IPS-15b (cell line): ENCODE data around the gene PDCD6IP.

Source experiments
- H3K27me3 ChIP-seq: one replicate; pipeline ENCODE4 v1.6.1; 2013; ENCODE audit warnings: low read length; ENCODE audit not compliant: control insufficient read depth, insufficient read depth
- H3K36me3 ChIP-seq: one replicate; pipeline ENCODE4 v1.6.1; 2013; ENCODE audit warnings: low read length; ENCODE audit not compliant: control insufficient read depth, insufficient read depth
- H3K4me1 ChIP-seq: one replicate; pipeline ENCODE4 v1.6.1; 2013; ENCODE audit warnings: mild to moderate bottlenecking, low read length; ENCODE audit not compliant: control insufficient read depth, insufficient read depth
- H3K4me3 ChIP-seq: one replicate; pipeline ENCODE4 v1.5.1; 2013; ENCODE audit warnings: low read depth, low read length
- H3K9ac ChIP-seq: one replicate; pipeline ENCODE4 v1.6.1; 2013; ENCODE audit warnings: low read depth, mild to moderate bottlenecking, low read length
- H3K9me3 ChIP-seq: one replicate; pipeline ENCODE4 v1.6.1; 2013; ENCODE audit warnings: mild to moderate bottlenecking, low read length; ENCODE audit not compliant: control insufficient read depth, insufficient read depth

Gene PDCD6IP

DNA sequence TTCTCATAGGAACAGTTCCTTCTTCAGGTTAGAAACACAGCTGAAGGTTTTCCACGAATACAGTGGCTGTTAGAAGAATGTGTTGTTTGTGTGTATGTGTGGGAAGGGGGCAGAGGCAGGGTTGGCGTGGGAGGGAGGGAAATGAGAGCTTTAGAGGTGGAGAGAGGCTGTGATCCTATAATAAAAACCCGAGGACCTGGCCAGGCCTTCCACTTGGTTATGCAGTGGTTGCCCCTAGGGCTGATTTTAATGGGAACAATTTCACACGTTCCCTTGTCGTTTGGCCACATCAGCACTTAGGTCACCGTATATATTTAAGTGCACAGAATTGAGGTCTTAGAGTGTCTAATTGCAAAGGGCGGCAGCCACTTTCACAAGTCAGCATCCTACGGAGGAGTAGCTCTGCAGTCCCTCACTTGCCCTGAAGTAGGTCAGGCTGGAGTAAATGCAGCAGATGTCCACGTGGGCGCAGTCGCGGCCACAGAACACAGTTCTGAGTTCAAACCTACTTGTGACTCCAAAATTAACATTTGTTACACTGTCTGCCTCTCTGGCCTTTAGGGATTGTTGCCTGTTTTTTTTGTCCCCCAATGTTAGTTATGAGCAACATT is 85.6 kb downstream of the PDCD6IP start:
- Histone ChIP-seq H3K27me3 (no peaks in the 10 kb centered on the region), H3K9ac (no peak overlapping the region), H3K4me3 (no peak overlapping the region)

GRCh38 chr3:33884701-33885100 is 86.3 kb downstream of the PDCD6IP start:
- Histone ChIP-seq H3K9ac (no peak overlapping the region), H3K4me1 (peaks cover 11% of the 10 kb centered on the region), H3K27me3 (no peaks in the 10 kb centered on the region), H3K36me3 (no peaks in the 10 kb centered on the region), H3K4me3 (no peak overlapping the region), H3K9me3 (no peaks in the 10 kb centered on the region)

More for the DNA sequence above, 85.6 kb downstream of the PDCD6IP start:
- Histone ChIP-seq H3K9me3 (no peaks in the 10 kb centered on the region), H3K4me1 (peaks cover 16% of the 10 kb centered on the region), H3K36me3 (no peaks in the 10 kb centered on the region)

DNA sequence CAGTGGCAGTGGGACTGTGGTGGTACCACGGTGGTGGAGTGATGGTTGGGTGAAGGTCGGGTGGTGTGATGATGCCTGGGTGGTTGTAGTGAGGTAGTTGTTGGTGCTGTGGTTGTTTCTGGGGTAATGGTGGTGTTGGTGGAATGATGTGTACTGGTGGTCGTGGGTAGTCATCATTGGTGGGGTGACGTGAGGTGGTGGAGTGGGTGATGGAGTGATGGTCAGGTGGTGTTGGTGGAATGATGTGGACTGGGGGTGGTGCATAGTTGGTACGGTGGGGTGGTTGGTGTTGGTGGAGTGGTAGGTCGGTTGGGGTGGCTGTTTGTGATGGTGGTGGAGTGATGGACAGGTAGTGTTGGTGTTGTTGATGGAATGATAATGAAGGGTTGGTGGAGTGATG is 87.1 kb downstream of the PDCD6IP start:
- Histone ChIP-seq H3K4me3 (no peak overlapping the region), H3K4me1 (peaks cover 4% of the 10 kb centered on the region), H3K27me3 (no peaks in the 10 kb centered on the region), H3K9me3 (no peaks in the 10 kb centered on the region), H3K36me3 (no peaks in the 10 kb centered on the region), H3K9ac (no peak overlapping the region)

DNA sequence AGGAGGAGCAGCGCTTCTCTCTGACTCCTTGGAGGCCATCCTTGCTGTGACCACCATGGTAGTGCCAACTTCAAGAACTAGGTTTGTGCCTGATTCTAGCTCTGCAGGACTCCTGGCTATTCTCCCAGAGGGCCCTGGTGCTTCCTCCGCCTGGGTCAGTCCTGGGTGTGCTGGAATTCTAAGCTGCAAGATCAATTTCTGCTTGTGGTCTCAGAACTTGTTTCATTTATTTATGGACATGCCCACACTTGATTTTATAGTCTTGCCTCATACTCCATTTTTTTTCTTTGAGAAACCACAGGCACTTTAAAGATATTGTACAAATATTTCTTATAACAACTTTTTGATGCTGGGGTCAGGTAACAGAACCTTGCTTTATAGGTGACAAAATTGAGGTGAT is 87.6 kb downstream of the PDCD6IP start:
- Histone ChIP-seq H3K27me3 (no peaks in the 10 kb centered on the region), H3K36me3 (no peaks in the 10 kb centered on the region), H3K9me3 (no peaks in the 10 kb centered on the region), H3K4me3 (no peak overlapping the region), H3K4me1 (peaks cover 2% of the 10 kb centered on the region), H3K9ac (no peak overlapping the region)

DNA sequence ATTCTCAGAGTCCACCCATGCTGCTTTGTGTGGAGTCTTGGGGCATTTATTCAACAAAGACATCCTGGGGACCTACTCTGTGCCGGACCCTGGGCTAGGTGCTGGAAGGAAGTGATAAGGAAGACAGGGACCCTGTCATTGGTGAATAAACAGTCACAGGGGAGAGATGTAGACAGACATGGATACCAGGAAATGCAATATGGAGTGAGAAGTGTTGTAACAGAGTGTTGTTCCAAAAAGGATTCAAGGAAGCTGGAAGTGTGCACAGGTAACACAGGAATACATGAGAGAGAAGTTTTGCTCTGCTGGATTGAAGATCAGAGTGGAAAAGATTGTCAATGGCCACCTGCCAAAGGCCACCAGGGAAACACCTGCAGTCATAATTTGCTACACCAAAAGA is 89.0 kb downstream of the PDCD6IP start:
- Histone ChIP-seq H3K27me3 (no peaks in the 10 kb centered on the region), H3K36me3 (no peaks in the 10 kb centered on the region), H3K9me3 (no peaks in the 10 kb centered on the region), H3K4me1 (peaks cover 2% of the 10 kb centered on the region), H3K4me3 (no peak overlapping the region), H3K9ac (no peak overlapping the region)

DNA sequence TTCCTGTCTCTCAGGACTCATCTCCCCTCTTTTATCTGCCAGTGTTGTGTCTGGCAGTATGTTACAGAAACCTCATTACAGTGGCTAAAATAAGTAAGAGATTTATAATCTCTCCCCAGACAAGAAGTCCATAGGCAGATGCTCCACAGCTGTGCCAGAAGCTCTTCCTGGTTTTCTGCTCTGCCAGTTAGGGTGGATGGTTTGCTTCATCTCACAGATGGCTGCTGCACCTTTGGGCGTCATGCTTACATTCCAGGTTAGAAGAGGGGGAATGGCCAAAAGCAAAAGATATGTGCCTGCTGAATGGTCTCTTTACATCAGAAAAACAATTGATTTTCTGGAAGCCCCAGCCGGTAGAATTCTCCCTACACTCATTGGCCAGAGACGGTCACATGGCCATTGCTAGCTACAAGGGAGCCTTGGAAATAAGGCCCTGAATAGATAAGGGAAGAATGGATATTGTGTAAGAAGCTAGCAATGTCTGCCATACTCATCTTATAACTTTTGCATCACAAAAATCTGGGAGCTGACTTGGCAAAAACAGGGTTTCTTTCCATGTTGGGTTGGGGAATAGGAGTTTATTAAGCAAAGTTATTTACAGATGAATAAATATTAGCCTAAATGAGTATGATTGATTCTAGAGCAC is 91.1 kb downstream of the PDCD6IP start:
- H3K27me3 ChIP-seq: no peaks in the 10 kb centered on the region
- H3K9me3 ChIP-seq: no peaks in the 10 kb centered on the region
- H3K4me1 ChIP-seq: peaks cover 1% of the 10 kb centered on the region
- H3K9ac ChIP-seq: no peak overlapping the region
- no peaks in the 10 kb centered on the region for H3K36me3 ChIP-seq
- H3K4me3 ChIP-seq: no peak overlapping the region

GRCh38 chr3:33892655-33893054 is 94.2 kb downstream of the PDCD6IP start:
- Histone ChIP-seq H3K4me1 (no peaks in the 10 kb centered on the region), H3K4me3 (no peak overlapping the region), H3K9me3 (no peaks in the 10 kb centered on the region), H3K36me3 (no peaks in the 10 kb centered on the region), H3K27me3 (no peaks in the 10 kb centered on the region), H3K9ac (no peak overlapping the region)

DNA sequence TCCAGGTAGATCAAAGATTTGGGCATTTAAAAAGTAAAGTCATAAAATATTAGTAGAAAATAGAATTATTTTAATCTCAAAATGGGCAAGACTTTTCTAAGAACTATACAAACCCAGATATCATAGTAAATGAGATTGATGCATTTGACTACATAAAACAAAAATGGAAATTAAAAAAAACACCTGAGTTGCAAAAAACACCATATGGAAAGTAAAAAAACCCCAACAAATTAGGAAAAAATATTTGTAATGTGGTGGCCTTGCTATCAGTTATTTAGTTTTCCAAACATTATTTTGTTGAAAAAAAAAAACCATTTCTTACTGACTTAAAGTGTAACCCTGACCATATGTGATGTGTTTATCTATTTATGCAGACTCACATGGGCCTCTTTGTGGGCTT is 97.2 kb downstream of the PDCD6IP start:
- Histone ChIP-seq H3K27me3 (no peaks in the 10 kb centered on the region), H3K4me1 (no peaks in the 10 kb centered on the region), H3K36me3 (no peaks in the 10 kb centered on the region), H3K9me3 (no peaks in the 10 kb centered on the region), H3K9ac (no peak overlapping the region), H3K4me3 (no peak overlapping the region)

- no peaks in the 10 kb centered on the region for H3K9me3 ChIP-seq
- no peak overlapping the region for H3K9ac ChIP-seq
- no peaks in the 10 kb centered on the region for H3K4me1 ChIP-seq
- H3K4me3 ChIP-seq: no peak overlapping the region
- H3K36me3 ChIP-seq: no peaks in the 10 kb centered on the region
- no peaks in the 10 kb centered on the region for H3K27me3 ChIP-seq
Measured at GRCh38 chr3:33897306-33897705, 98.9 kb downstream of the PDCD6IP start.

- Histone ChIP-seq H3K9ac (no peak overlapping the region), H3K4me1 (no peaks in the 10 kb centered on the region), H3K27me3 (no peaks in the 10 kb centered on the region), H3K4me3 (no peak overlapping the region), H3K9me3 (no peaks in the 10 kb centered on the region), H3K36me3 (no peaks in the 10 kb centered on the region)
Measured at GRCh38 chr3:33898901-33899300, 100.5 kb downstream of the PDCD6IP start.

DNA sequence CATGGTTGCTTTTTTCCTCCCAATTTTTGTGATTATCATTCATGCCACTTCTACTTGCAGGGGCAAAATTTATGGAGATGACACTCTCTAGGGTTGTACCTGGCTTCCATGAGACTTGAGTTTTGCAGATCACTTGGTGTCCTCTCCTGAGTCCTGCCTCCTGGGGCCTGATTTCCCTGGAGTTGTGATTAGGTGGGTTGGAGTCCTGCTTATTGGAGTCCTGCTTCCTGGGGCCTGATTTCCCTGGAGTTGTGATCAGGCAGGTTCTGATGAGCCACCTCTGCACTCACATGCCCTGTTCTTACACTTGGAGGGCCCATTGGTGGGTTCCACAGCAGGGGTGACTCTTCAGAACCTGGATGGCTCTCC is 102.0 kb downstream of the PDCD6IP start:
- Histone ChIP-seq H3K27me3 (no peaks in the 10 kb centered on the region), H3K4me3 (no peak overlapping the region), H3K4me1 (no peaks in the 10 kb centered on the region), H3K9ac (no peak overlapping the region), H3K9me3 (no peaks in the 10 kb centered on the region), H3K36me3 (no peaks in the 10 kb centered on the region)

- H3K36me3 ChIP-seq: no peaks in the 10 kb centered on the region
- H3K9me3 ChIP-seq: no peaks in the 10 kb centered on the region
- H3K4me1 ChIP-seq: no peaks in the 10 kb centered on the region
- H3K27me3 ChIP-seq: no peaks in the 10 kb centered on the region
- no peak overlapping the region for H3K4me3 ChIP-seq
- H3K9ac ChIP-seq: no peak overlapping the region
Measured at GRCh38 chr3:33900809-33901505, 102.5 kb downstream of the PDCD6IP start.
